HG02759 (cell line): Measurements from ENCODE around the gene COL23A1.

Experiments
- ATAC-seq: cut with Tn5 transposase; IDR thresholded peaks from one replicate; pipeline ENCODE4 v1.9.1; 2021; ENCODE audit warnings: mild to moderate bottlenecking, moderate library complexity; ENCODE audit not compliant: unreplicated experiment

Gene COL23A1

GRCh38 chr5:178463321-178464155, 126.7 kb downstream of the COL23A1 start:
- ATAC-seq, result no peak

DNA sequence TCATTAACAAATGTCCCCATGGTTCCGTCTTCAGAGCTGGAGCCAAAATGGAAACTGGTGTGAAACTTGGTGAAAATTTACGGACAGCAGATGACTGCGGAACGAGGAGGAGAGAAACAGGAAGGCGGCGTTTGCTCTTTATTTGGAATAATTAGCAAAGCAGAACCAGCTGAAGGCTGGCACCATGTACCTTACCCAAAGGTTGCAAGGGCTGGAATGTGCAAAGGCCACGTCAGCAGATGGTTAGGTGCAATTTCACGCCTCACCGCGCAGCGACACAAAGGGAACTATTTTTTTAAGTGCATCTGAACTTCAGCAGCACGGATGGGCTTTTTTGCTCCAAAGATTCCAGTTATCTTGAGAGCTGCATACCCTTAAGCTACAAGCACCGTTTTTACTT, 127.4 kb downstream of the COL23A1 start:
- no peak for ATAC-seq

DNA sequence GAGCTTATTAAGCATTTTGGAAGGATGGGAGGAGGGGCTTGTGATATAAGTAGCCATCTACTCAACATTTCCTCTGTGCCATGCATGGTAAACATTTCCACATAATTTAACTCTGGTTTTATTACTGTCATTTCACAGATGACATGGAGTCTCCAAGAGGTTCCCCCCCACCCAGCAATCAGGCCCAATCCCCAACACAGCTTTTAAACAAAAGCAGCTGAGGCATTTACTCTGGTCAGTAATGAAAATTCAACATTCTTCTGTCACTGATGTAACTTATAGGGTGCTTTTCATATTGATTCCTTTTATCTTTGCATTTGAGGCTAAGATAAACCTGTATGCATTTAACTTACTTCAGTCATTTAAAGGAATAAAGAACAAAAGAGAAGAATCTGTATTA, 128.1 kb downstream of the COL23A1 start:
- ATAC-seq, result no peak

GRCh38 chr5:178461004-178461730, 129.0 kb downstream of the COL23A1 start:
- peak; percentile 69 for ATAC-seq

DNA sequence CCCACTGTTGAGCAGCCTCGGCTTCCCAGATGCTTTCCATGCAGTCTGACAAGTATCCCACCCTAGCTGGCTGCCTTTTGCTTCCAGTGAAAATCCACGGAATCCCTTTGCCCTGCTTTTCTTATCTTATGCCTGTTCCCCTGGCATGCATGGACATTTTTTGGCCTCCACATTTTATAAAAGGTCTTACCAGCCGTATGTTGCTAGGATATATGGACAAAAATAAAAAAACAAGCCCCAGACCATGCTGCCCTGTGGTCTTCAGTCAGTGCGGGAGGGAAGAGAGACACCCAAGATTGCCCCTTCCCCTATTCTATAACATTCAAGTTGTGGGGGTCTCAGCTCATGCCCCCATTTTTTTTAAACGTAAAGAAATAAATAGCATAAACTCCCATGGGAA, 129.6 kb downstream of the COL23A1 start:
- ATAC-seq, result no peak

GRCh38 chr5:178460174-178460573, 130.0 kb downstream of the COL23A1 start:
- ATAC-seq, result no peak

DNA sequence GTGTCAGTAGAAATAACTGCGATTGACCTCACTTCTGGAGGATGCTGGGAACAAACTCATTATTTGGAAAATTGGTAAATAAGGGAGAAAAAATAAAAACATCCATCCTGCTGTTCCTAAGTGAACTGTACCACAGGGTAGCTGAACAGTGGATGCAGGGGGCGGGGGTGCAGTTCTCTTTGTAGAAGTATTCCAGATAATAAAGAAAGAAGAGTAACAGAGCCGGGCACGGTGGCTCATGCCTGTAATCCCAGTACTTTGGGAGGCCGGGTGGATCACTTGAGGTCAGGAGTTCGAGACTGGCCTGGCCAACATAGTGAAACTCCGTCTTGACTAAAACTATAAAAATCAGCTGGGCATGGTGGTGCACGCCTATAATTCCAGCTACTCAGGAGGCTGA, 132.1 kb downstream of the COL23A1 start:
- ATAC-seq, result no peak

GRCh38 chr5:178457471-178457870, 132.7 kb downstream of the COL23A1 start:
- no peak for ATAC-seq

DNA sequence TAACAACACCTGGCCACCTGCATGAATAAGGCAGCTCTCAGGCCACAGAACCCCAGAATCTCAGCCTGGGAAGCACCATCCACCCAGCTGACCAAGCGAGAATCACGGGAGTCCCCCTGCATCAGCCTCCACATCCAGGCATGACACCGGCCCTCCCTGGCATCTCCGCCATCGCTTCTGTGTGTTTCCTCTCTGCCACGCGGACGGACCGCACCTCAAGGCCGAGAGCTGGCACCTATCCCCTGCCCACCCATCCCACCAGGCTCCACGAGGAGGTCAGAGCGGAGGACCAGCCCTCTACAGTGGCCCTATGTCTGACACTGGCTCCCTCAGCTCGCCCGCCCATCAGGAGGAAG, 134.7 kb downstream of the COL23A1 start:
- no peak for ATAC-seq

DNA sequence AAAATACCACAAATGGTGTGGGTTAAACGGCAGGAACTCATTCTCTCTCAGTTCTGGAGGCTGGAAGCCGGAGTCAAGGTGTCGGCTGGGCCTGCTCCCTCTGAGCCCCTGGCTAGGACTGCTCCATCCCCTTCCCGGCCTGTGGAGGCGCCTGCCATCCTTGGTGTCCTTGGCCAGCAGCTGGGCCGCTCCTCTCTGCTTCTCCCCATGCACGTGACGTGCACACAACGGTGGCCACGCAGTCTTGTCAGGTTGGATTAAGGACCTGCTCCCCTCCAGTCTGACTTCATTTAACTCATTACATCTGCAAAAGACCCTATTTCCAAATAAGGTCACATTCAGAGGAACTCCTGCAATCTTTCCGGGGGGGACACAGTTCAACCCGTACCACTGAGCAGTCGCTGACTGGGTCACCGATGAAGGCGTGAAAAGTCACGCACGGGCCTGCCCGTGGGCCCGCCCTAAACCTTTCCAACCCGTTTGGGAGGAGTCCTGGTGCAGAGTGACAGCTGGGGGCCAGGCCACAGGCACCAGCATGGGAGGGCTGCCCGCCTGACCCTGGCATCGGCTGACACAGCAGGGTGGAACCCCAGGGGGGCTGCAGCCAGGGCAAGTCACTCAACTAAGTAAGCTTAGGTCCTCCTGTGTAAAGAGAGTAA, 135.2 kb downstream of the COL23A1 start:
- no peak for ATAC-seq

GRCh38 chr5:178454303-178454702, 135.9 kb downstream of the COL23A1 start:
- no peak for ATAC-seq

DNA sequence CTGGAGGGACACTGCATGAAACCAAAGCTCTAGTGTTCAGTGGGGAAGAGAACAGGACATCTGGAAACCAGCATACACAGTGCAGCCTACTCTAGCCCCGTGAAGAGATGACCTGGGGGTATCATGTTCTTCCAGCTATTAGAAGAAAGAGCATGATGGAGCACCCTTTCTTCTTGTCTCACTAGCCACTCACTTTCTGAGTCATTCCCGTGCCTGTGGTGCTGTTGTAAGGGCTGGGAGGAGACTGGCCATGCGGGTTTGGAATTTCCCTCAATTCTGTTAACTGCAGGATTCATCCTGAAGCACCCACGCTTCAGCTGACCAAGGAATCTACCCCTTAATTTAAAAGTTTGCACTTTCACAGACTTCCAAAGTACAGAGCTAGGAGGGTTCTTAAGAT, 137.0 kb downstream of the COL23A1 start:
- no peak for ATAC-seq

GRCh38 chr5:178450121-178451028, 139.8 kb downstream of the COL23A1 start:
- no peak for ATAC-seq

GRCh38 chr5:178449163-178450070, 140.8 kb downstream of the COL23A1 start:
- ATAC-seq, result no peak

DNA sequence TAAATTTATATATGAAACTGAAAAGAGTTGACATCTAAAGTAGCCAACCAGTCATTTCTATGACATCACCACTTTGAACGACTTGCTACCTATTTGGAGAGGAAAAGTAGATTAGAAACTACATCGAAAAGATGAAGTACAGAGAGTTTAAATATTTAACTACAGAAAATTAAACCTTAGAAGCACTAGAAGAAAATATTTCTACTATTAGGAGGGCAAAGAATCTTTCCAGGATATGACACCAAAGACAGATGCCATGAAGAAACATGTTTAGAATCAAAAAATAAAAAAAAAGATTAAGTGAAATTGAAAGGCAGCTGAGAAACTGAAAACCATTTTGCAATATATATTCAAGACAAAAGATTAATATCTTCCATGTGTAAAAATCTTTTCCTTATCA, 144.7 kb downstream of the COL23A1 start:
- ATAC-seq, result no peak

- ATAC-seq, result no peak
Measured at GRCh38 chr5:178442405-178443257, 147.6 kb downstream of the COL23A1 start.

GRCh38 chr5:178441486-178442270, 148.5 kb downstream of the COL23A1 start:
- no peak for ATAC-seq

- no peak for ATAC-seq
Measured at GRCh38 chr5:178440181-178440580, 150.0 kb downstream of the COL23A1 start.
